Liver (tissue), 9 donors: ENCODE results near the gene LRPAP1. TPM values are rescaled to one million over a fixed set of nuclear protein-coding genes. Genes with fewer than 3 reads are reported as not detected.

Source experiments
- DNase-seq: peaks from one replicate; pipeline ENCODE4 v3.0.0-alpha.2; 2017; ENCODE audit warnings: low spot score
- H3K27ac ChIP-seq, 2 donors: one replicate each; pipeline ENCODE4 v1.7.0; 2013; ENCODE audit warnings: inconsistent platforms in 2 of 2, low read length in 2 of 2, control low read depth in 1 of 2, low read depth in 1 of 2, mild to moderate bottlenecking in 1 of 2
- H3K27me3 ChIP-seq, 4 donors: one replicate each; pipeline versions ENCODE4 v1.6.1 to v1.7.0; 2013; ENCODE audit warnings: low read length in 3 of 4, inconsistent platforms in 1 of 4, mild to moderate bottlenecking in 1 of 4, moderate library complexity in 1 of 4; ENCODE audit not compliant: control insufficient read depth in 4 of 4, insufficient read depth in 4 of 4
- H3K36me3 ChIP-seq, 4 donors: one replicate each; pipeline versions ENCODE4 v1.6.1 to v1.7.0; 2013; ENCODE audit warnings: low read length in 3 of 4, mild to moderate bottlenecking in 3 of 4, low read depth in 1 of 4, moderate library complexity in 1 of 4; ENCODE audit not compliant: control insufficient read depth in 4 of 4, insufficient read depth in 3 of 4
- H3K4me1 ChIP-seq, 4 donors: one replicate each; pipeline versions ENCODE4 v1.6.1 to v1.7.0; 2013; ENCODE audit warnings: low read length in 3 of 4, mild to moderate bottlenecking in 3 of 4, moderate library complexity in 1 of 4; ENCODE audit not compliant: control insufficient read depth in 4 of 4, insufficient read depth in 4 of 4
- H3K4me3 ChIP-seq, 3 donors: one replicate each; pipeline versions ENCODE4 v1.6.1 to v1.7.0; 2013; ENCODE audit warnings: low read length in 3 of 3, control low read depth in 1 of 3, low read depth in 1 of 3, mild to moderate bottlenecking in 1 of 3
- H3K9ac ChIP-seq, 2 donors: one replicate each; pipeline ENCODE4 v1.7.0; 2013; ENCODE audit warnings: low read length in 2 of 2, mild to moderate bottlenecking in 2 of 2, moderate library complexity in 2 of 2, control low read depth in 1 of 2, low read depth in 1 of 2
- H3K9me3 ChIP-seq, 4 donors: one replicate each; pipeline versions ENCODE4 v1.6.1 to v1.7.0; 2013; ENCODE audit warnings: low read length in 3 of 4; ENCODE audit not compliant: control insufficient read depth in 4 of 4
- ATF3 ChIP-seq: IDR thresholded peaks from 2 replicates; pipeline ENCODE4 v1.6.1; 2016; ENCODE audit warnings: antibody characterized with exemption
- CTCF ChIP-seq: fragments of 150-350 bp; IDR thresholded peaks from 2 replicates; pipeline ENCODE4 v1.5.1; 2017; ENCODE audit warnings: improper control_type of control experiment, low read depth, low read length; ENCODE audit not compliant: missing input control
- EGR1 ChIP-seq, 2 donors: IDR thresholded peaks; 2 replicates each; pipeline ENCODE4 v1.6.1; 2016 to 2018; ENCODE audit warnings: antibody characterized with exemption in 2 of 2, low read depth in 2 of 2
- FOXA1 ChIP-seq: IDR thresholded peaks from 2 replicates; pipeline ENCODE4 v1.6.1; 2016; ENCODE audit warnings: antibody characterized with exemption
- FOXA2 ChIP-seq: IDR thresholded peaks from 2 replicates; pipeline ENCODE4 v1.6.1; 2016; ENCODE audit warnings: antibody characterized with exemption
- GABPA ChIP-seq, 2 donors: IDR thresholded peaks in 1 of 2; conservative IDR thresholded peaks in 1 of 2; 2 replicates each; pipeline ENCODE4 v1.6.1; 2016; ENCODE audit warnings: antibody characterized with exemption in 2 of 2, mild to moderate bottlenecking in 1 of 2, moderate library complexity in 1 of 2
- HNF4A ChIP-seq, 2 donors: conservative IDR thresholded peaks; 2 replicates each; pipeline ENCODE4 v1.6.1; 2016; ENCODE audit warnings: antibody characterized with exemption in 2 of 2, mild to moderate bottlenecking in 2 of 2
- HNF4G ChIP-seq: IDR thresholded peaks from 2 replicates; pipeline ENCODE4 v1.6.1; 2016; ENCODE audit warnings: antibody characterized with exemption
- JUND ChIP-seq, 2 donors: IDR thresholded peaks; 2 replicates each; pipeline ENCODE4 v1.6.1; 2016; ENCODE audit warnings: antibody characterized with exemption in 2 of 2
- MAX ChIP-seq: IDR thresholded peaks from 2 replicates; pipeline ENCODE4 v1.6.1; 2016; ENCODE audit warnings: antibody characterized with exemption
- NR2F2 ChIP-seq: IDR thresholded peaks from 2 replicates; pipeline ENCODE4 v1.6.1; 2016; ENCODE audit warnings: antibody characterized with exemption
- RAD21 ChIP-seq, 2 donors: IDR thresholded peaks; 2 replicates each; pipeline ENCODE4 v1.6.1; 2016; ENCODE audit warnings: antibody characterized with exemption in 2 of 2, mild to moderate bottlenecking in 2 of 2
- REST ChIP-seq: IDR thresholded peaks from 2 replicates; pipeline ENCODE4 v1.6.1; 2016; ENCODE audit warnings: antibody characterized with exemption, mild to moderate bottlenecking
- RXRA ChIP-seq, 2 donors: IDR thresholded peaks; 2 replicates each; pipeline ENCODE4 v1.6.1; 2017 to 2018; ENCODE audit warnings: antibody characterized with exemption in 2 of 2, mild to moderate bottlenecking in 1 of 2
- SP1 ChIP-seq: IDR thresholded peaks from 2 replicates; pipeline ENCODE4 v1.6.1; 2018; ENCODE audit warnings: antibody characterized with exemption, mild to moderate bottlenecking
- TAF1 ChIP-seq: conservative IDR thresholded peaks from 2 replicates; pipeline ENCODE4 v1.6.1; 2016; ENCODE audit warnings: antibody characterized with exemption, mild to moderate bottlenecking
- YY1 ChIP-seq: IDR thresholded peaks from 2 replicates; pipeline ENCODE4 v1.6.1; 2016; ENCODE audit warnings: antibody characterized with exemption, mild to moderate bottlenecking
- WGBS: extraction: QIAGEN DNeasy Blood & Tissue Kit; methylation state at CpG from one replicate; pipeline ENCODE4 v1.1.7; 2013; 5-methylcytosine and 5-hydroxymethylcytosine counted together
- polyA plus RNA-seq, 2 donors: library from polyadenylated mRNA; stranded (reverse) in 1 of 2; unstranded in 1 of 2; fragments of 200-250 nt in 1 of 2; fragments of >200 nt in 1 of 2; fragmentation: Nextera tagmentation in 1 of 2; extraction: Ambion mirVana in 1 of 2; gene quantifications; one replicate each; pipeline versions ENCODE4 v1.2.1 to v1.2.3, GENCODE V29; 2013 to 2015
- total RNA-seq, 2 donors: library from RNA; depleted of rRNA; stranded (reverse); fragments of >200 nt; gene quantifications; one replicate each; pipeline ENCODE4 v1.2.3, GENCODE V29; 2014
- donor health status: healthy.
- donor health status: healthy.
- donor health status: healthy.
- donor health status: healthy.
- donor health status: healthy.

LRPAP1 gene
- total and polyA plus RNA-seq, 4 donors, result 46.1 to 134 (median 108) TPM

- no peaks in the 10 kb centered on the region for H3K27me3 ChIP-seq
- no peak for TF ChIP-seq JUND (IDR thresholded peaks at IDR 0.05)
- no peak for TF ChIP-seq YY1
- TF ChIP-seq SP1, result no peak
- no peak for TF ChIP-seq ATF3
- TF ChIP-seq REST, result no peak
- TF ChIP-seq RXRA (IDR thresholded peaks at IDR 0.05), result no peak
- TF ChIP-seq MAX, result no peak
- no peak for TF ChIP-seq FOXA2
- TF ChIP-seq HNF4A (conservative IDR thresholded peaks at IDR 0.05), result no peak
- TF ChIP-seq TAF1, result no peak
- no peak for TF ChIP-seq RAD21 (IDR thresholded peaks at IDR 0.05)
- TF ChIP-seq HNF4G, result no peak
- TF ChIP-seq FOXA1, result no peak
- no peak for DNase-seq
Observed at GRCh38 chr4:3491681-3492405, 40.4 kb downstream of the LRPAP1 start.

GRCh38 chr4:3489451-3489962 is 42.7 kb downstream of the LRPAP1 start:
- no peak for DNase-seq
- Histone ChIP-seq H3K9ac (no peak overlapping the region), H3K36me3 (no peaks in the 10 kb centered on the region), H3K27me3 (no peaks in the 10 kb centered on the region), H3K9me3 (no peaks in the 10 kb centered on the region), H3K4me1 (no peaks in the 10 kb centered on the region), H3K4me3 (no peak overlapping the region), H3K27ac (no peak overlapping the region)
- no peak for TF ChIP-seq CTCF
- no peak for TF ChIP-seq NR2F2
- no peak for TF ChIP-seq YY1
- no peak for TF ChIP-seq RXRA (IDR thresholded peaks at IDR 0.05)
- no peak for TF ChIP-seq TAF1
- TF ChIP-seq EGR1 (IDR thresholded peaks at IDR 0.05; ENCODE audit: low read depth in 2 of 2), result no peak
- no peak for TF ChIP-seq GABPA (IDR thresholded peaks at IDR 0.05 in 1 of 2, conservative IDR thresholded peaks at IDR 0.05 in 1 of 2)
- 78% methylated on average over 20 of the region's 20 CpGs for whole genome bisulfite sequencing

More at GRCh38 chr4:3491681-3492405, 40.4 kb downstream of the LRPAP1 start:
- Histone ChIP-seq H3K4me3 (no peak overlapping the region), H3K36me3 (no peaks in the 10 kb centered on the region), H3K27ac (no peak overlapping the region), H3K9me3 (no peaks in the 10 kb centered on the region), H3K4me1 (no peaks in the 10 kb centered on the region), H3K9ac (no peak overlapping the region)
- 83% methylated on average over 17 of the region's 17 CpGs for WGBS
